Measurements from ENCODE around the gene ACTR3C. TPM values are rescaled to one million over a fixed set of nuclear protein-coding genes. Genes with fewer than 3 reads are reported as not detected.
A peak's percentile ranks its signal among the peaks of the same experiment; 100 is the strongest.

The ACTR3C gene
- total RNA-seq, 2 experiments from 2014 or later: not detected

DNA sequence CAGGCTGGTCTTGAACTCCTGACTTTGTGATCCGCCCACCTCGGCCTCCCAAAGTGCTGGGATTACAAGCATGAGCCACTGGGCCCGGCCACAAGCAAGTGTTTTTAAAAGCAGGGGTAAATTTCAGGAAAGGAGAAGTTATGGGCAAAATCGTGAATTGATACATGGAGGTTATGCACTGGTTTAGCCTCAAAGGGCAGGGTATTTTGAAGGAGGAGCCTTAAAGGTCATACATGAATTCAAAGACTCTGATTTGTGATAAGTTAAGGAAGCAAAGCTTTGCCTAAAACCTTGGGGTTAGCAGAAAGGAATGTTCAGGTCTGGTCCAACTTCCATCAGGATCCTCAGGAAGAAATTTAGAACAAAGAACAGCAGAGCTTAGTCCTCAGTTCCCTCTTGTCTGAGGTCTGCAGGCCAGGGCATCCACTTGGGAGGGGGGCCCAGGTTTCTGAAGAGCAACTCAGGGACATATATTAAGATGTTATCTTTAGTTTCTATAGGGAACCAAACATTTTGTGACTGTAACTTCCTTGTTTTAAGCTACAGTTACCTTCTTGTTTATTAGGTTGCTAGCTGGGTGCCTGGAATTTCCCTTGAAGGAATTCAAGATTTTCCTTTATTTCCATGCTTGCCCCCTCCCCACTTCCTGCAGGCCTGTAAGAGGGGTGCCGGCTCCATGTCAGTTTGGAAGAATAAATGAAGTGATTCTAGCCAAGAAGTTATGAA, 42.5 kb upstream of the ACTR3C start:
- Histone ChIP-seq H3K4me1 (ENCODE audit: insufficient read depth, low read length, poor library complexity, severe bottlenecking) (peaks cover 64% of the 10 kb centered on the region), H4K20me1 (ENCODE audit: insufficient read depth, low read length) (no peaks in the 10 kb centered on the region), H3K9me3 (ENCODE audit: low read length) (no peaks in the 10 kb centered on the region), H3K27ac (ENCODE audit: low read depth, low read length, poor library complexity, severe bottlenecking) (peak overlapping the region; percentile 6), H3K79me2 (ENCODE audit: insufficient read depth, low read depth, low read length) (no peaks in the 10 kb centered on the region), H3K4me3 (ENCODE audit: low read depth, low read length, poor library complexity, severe bottlenecking) (no peak overlapping the region), H3K36me3 (ENCODE audit: insufficient read depth, low read length) (no peaks in the 10 kb centered on the region), H3K9me2 (ENCODE audit: insufficient read depth, low read length) (no peaks in the 10 kb centered on the region), H2AFZ (ENCODE audit: low read length) (peak overlapping the region; percentile 77), H3K4me2 (ENCODE audit: low read length) (peak overlapping the region; percentile 6; the same call in 1 of the 2 replicates)
- intact Hi-C loops (cut with micrococcal nuclease; ENCODE audit: unreplicated experiment): loop anchor here (5.0 to 10.0 kb wide), 2 partner anchors 529 to 1654 kb away; no protein-coding TSS in a partner anchor
- no peak for TF ChIP-seq EZH2phosphoT487 (IDR thresholded peaks at IDR 0.05; ENCODE audit: borderline replicate concordance, low read depth, low read length)
- ChIA-PET CTCF (ENCODE audit: unreplicated experiment) (interaction anchor here (0.6 kb wide), 1 partner anchor 11 kb away, joined by 3 read pairs; no protein-coding TSS in a partner anchor), POLR2A (interaction anchor here (1.0 to 2.3 kb wide), 4 partner anchors 9 to 61 kb away, joined by 3 to 11 read pairs (median 6); no protein-coding TSS in a partner anchor)
- DNase-seq (ENCODE audit: low spot score): no peak
- no TSS peak for BruUV-seq (replicated peaks)

DNA sequence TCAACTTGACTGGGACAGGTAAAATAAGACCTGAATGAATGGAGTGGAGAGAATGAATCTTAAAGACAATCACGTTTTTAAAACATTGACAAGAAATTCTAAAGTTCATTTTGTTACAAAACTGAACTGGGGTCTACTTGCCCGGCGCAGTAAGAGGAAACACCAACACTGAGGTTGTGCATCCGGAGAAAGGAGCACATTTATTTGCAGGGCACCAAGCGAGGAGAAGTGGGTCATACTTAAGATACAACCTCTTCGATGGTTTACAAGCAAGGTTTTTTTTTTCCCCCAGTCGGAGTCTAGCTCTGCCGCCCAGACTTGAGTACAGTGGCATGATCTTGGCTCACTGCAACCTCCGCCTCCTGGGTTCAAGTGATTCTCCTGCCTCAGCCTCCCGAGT, 41.8 kb upstream of the ACTR3C start:
- intact Hi-C loops (cut with micrococcal nuclease; ENCODE audit: unreplicated experiment): loop anchor here (5.0 to 10.0 kb wide), 2 partner anchors 530 to 1653 kb away; no protein-coding TSS in a partner anchor
- Histone ChIP-seq H3K4me1 (ENCODE audit: insufficient read depth, low read length, poor library complexity, severe bottlenecking) (peaks cover 59% of the 10 kb centered on the region), H3K9me3 (ENCODE audit: low read length) (no peaks in the 10 kb centered on the region), H3K27ac (ENCODE audit: low read depth, low read length, poor library complexity, severe bottlenecking) (no peak overlapping the region), H2AFZ (ENCODE audit: low read length) (no peak overlapping the region), H4K20me1 (ENCODE audit: insufficient read depth, low read length) (no peaks in the 10 kb centered on the region), H3K4me2 (ENCODE audit: low read length) (no peak overlapping the region), H3K79me2 (ENCODE audit: insufficient read depth, low read depth, low read length) (no peaks in the 10 kb centered on the region), H3K4me3 (ENCODE audit: low read depth, low read length, poor library complexity, severe bottlenecking) (no peak overlapping the region), H3K9me2 (ENCODE audit: insufficient read depth, low read length) (no peaks in the 10 kb centered on the region), H3K36me3 (ENCODE audit: insufficient read depth, low read length) (no peaks in the 10 kb centered on the region)
- no peak for DNase-seq (ENCODE audit: low spot score)
- ChIA-PET POLR2A (interaction anchor here (0.8 to 2.3 kb wide), 4 partner anchors 9 to 62 kb away, joined by 3 to 6 read pairs (median 4); no protein-coding TSS in a partner anchor), CTCF (ENCODE audit: unreplicated experiment) (no interaction called here)
- BruUV-seq (replicated peaks): no TSS peak
- no peak for TF ChIP-seq EZH2phosphoT487 (IDR thresholded peaks at IDR 0.05; ENCODE audit: borderline replicate concordance, low read depth, low read length)
- TF ChIP-seq, protein P1, sequence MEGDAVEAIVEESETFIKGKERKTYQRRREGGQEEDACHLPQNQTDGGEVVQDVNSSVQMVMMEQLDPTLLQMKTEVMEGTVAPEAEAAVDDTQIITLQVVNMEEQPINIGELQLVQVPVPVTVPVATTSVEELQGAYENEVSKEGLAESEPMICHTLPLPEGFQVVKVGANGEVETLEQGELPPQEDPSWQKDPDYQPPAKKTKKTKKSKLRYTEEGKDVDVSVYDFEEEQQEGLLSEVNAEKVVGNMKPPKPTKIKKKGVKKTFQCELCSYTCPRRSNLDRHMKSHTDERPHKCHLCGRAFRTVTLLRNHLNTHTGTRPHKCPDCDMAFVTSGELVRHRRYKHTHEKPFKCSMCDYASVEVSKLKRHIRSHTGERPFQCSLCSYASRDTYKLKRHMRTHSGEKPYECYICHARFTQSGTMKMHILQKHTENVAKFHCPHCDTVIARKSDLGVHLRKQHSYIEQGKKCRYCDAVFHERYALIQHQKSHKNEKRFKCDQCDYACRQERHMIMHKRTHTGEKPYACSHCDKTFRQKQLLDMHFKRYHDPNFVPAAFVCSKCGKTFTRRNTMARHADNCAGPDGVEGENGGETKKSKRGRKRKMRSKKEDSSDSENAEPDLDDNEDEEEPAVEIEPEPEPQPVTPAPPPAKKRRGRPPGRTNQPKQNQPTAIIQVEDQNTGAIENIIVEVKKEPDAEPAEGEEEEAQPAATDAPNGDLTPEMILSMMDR (conservative IDR thresholded peaks at IDR 0.05; ENCODE audit: low read length): no peak

DNA sequence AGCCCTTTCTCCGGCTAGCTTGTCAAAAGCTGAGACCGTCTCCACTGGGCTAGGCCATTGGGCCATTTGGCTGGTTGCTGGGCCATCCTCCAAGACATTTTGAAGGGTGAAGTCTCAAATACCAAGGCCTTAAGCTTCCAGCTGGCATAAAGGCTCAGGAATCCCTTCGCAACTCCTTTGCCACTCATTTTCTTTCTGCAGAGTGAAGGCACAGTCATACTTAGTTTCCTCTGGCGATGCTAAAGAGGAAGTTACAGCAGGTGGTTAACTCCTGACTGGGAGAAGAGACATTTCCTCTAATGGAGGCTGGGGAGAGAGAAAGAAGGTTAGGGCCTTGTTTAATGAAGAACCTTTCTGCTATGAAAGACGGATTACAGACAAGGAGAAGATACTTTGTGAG, 40.5 kb upstream of the ACTR3C start:
- no peaks in the 10 kb centered on the region for H3K79me2 ChIP-seq (ENCODE audit: insufficient read depth, low read depth, low read length)
- peak overlapping the region; percentile 12 for H3K4me3 ChIP-seq (ENCODE audit: low read depth, low read length, poor library complexity, severe bottlenecking)
- H3K4me1 ChIP-seq (ENCODE audit: insufficient read depth, low read length, poor library complexity, severe bottlenecking): peaks cover 46% of the 10 kb centered on the region
- H3K4me2 ChIP-seq (ENCODE audit: low read length): peak overlapping the region; percentile 53
- peak; percentile 72 for DNase-seq (ENCODE audit: low spot score)
- POLR2A ChIA-PET: interaction anchor here (0.5 kb wide), 1 partner anchor 50 kb away, joined by 4 read pairs; no protein-coding TSS in a partner anchor
- BruUV-seq (replicated peaks): no TSS peak
- TF ChIP-seq, protein P1 (conservative IDR thresholded peaks at IDR 0.05; ENCODE audit: low read length): no peak
- no peak for TF ChIP-seq EZH2phosphoT487 (IDR thresholded peaks at IDR 0.05; ENCODE audit: borderline replicate concordance, low read depth, low read length)
- CTCF ChIA-PET (ENCODE audit: unreplicated experiment): no interaction called here
- no peaks in the 10 kb centered on the region for H3K9me3 ChIP-seq (ENCODE audit: low read length)
- H3K27ac ChIP-seq (ENCODE audit: low read depth, low read length, poor library complexity, severe bottlenecking): peak overlapping the region; percentile 22
- no peaks in the 10 kb centered on the region for H3K9me2 ChIP-seq (ENCODE audit: insufficient read depth, low read length)
- no peaks in the 10 kb centered on the region for H3K36me3 ChIP-seq (ENCODE audit: insufficient read depth, low read length)
- no peaks in the 10 kb centered on the region for H4K20me1 ChIP-seq (ENCODE audit: insufficient read depth, low read length)
- intact Hi-C loops (cut with micrococcal nuclease; ENCODE audit: unreplicated experiment): loop anchor here (10.0 kb wide), 1 partner anchor 531 kb away; no protein-coding TSS in a partner anchor
- H2AFZ ChIP-seq (ENCODE audit: low read length): peak overlapping the region; percentile 59
